Measurements from ENCODE around the gene CPNE6.
"Not testable (repeated sequence)": the region's sequence is repeated elsewhere in the genome, so short reads cannot be mapped to it uniquely, and the experiment has no call there.

CPNE6 gene

DNA sequence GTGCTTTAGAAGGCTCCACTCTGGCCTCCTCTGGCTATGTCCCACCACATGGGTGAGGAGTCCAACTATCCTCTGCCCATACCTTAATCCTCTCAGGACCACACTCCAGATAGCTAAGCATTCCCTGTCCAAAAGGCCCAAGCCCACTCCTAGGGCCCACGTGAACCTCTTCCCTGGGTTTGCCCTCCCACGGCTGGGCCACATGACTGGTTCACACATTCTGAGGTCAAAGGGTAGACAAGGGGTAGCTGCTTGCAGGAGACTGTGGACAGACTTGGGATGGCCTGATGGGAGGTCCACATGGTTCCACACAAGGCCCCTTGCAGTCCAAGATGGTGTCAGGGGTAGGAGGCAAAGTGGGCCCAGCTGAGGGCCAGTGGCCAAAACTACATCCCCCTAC lies 16.7 kb downstream of the CPNE6 start:
- DNase-seq, result no peak

DNA sequence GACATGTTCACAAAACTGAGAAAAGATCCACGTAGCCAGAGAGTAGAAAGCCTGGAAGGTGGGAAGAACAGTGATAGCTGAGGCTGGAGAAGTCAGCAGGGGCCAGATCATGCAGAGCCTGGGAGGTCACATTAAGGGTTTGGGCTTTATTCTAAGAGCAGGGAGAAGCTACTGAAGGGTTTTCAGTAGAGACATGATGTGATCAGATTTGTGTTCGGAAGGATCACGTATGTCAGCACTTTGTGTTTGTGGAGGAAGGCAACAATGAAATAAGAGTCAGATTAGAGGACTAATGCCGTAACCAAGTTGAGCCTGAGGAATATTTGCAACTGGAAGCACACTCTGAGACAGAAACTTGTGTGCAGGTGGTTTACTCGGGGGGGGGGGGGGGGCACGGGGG lies 18.5 kb downstream of the CPNE6 start:
- no peak for DNase-seq

DNA sequence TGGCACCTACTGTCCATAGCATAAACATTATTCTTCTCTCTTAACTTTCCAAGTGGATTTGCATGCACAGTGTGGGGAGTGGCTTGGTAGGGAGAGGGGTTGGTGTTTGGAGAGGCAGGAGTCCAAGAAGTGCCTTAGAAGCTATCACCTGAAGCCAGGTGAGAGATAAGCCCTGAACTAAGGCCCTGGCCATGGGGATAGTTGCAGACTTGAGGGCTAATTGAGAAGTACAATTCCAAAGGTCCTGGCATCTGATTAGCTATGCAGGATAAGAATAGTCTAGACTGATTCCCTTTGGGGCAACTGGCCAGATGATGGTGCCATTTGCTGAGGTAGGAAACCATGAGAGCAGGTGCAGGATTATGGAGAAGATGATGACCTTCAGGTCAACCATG lies 20.7 kb downstream of the CPNE6 start:
- DNase-seq, result no peak

DNA sequence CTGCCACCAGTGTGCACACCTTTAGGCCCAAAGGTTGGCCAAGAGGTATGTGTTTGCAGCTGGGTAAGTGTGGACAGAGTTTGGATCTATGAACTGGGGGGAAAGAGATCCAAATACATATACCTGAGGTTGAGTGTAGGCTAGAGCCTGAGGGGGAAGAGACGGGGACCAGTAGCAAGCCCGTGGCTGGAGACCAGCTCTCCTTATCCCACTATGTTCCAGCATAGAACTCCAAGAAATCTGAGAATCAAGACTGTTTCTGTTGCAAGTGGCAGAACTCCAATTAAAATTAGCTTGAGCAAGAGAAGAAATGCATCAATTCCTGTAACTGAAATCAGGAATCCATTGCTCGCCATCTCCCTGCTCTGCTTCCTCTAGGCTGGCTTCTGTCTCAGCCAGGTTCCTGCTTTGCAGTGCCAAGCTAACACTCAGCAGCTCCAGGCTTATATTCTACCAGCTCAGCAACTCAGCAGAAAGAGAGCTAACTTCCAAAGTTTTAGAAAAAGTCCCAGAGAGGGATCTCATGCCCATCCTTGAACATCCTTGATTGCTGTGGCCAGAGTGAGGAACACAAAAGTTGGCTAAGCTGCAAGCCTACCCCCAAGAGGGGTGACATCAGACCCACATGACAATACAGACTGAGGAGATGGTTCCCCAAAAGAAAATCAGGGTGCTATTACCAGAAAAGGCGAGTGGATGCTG lies 21.3 kb downstream of the CPNE6 start:
- DNase-seq, result no peak

DNA sequence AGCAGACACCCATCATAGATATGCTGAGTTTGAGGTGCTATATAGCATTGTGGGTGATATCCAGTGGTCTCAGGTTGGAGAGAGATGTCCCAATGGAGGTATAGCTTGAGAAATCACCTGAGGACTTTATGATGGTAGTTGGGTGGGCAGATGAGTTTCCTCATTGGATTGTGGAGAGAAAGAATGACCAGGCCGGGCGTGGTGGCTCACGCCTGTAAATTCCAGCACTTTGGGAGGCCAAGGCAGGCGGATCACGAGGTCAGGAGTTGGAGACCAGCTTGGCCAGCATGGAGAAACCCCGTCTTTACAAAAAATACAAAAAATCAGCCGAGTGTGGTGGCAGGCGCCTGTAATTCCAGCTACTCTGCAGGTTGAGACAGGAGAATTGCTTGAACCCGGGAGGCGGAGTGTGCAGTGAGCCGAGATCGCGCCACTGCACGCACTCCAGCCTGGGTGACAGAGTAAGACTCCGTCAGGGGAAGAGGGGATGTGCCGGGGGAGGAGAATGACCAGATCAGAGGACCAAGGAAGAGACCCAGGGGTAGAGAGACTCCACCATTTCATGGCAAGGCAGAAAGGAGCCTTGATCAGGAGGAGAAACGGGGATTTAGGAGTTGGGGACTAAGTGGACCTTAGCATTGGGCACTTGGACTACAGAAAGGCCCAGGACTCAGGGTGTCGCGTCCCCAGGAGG lies 22.0 kb downstream of the CPNE6 start:
- no peak for DNase-seq

DNA sequence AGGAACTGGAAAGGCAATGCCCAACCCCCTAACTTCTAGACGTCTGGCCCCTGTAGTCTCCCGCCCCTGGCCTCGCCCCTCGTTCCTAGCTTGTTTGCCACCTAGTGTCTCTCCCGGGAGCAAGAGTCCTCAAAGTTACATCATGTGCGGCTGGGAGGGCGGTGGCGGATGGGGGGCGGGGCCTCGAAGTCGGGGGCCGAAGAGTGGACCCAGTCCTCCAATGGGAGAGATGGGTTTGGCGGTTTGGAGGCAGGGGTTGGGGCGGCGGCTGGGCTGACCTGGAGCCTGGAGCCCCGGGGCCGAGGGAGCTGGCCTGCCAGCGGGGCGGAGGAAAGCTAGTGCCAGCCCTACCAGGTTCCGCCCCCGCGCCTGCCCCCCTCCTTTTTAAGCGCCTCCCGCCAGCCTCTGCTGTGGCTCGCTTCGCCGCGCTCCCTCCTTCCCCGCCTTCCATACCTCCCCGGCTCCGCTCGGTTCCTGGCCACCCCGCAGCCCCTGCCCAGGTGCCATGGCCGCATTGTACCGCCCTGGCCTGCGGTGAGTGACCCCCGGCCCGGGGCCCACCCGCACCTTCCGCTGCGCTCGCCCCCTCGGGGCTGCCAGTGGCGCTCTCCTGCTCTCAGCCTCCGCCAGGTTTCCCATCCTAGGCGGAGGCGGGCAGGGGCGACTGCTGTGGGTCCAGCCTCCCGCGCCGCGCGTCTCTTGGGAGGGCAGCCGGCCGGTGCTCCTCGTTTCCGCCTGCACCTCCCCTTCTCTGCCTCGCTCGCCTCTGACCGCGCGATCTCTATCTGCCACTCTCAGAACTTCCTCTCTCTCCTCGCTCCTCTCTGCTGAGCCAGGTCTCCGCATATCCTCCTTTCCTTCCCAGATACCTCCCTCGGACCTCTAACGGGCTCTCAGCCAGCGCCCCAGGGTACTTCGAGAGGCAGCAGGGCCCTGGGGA lies 22.8 kb downstream of the CPNE6 start, which contains the start of gene PCK2:
TSS of gene PCK2 (plus strand) at position 411 of the 940 bp plus-strand sequence. CDS start at position 506, 95 bp downstream.
- DNase-seq, result peak; percentile 74

DNA sequence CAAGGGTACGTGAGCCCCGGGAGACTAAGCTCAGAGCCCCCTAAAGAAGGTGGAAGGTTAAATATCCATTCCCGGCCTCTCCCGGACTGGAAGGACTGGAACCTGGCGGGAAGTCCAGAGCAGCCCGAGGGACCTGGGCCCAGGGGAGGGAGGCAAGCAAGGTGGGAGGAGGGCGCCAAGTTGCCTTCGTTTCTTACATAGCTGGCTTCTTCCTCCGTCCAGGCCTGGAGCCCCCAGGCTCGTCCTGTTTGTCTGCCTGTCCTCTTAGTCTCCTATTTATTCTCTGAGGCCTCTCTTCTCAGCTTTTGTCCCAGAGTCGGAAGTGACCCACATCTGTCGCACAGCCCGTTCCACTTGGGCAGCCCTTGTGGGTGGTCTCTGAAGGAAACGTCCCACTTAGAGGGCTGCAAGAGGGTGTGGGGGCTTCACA lies 23.5 kb downstream of the CPNE6 start:
- no peak for DNase-seq

DNA sequence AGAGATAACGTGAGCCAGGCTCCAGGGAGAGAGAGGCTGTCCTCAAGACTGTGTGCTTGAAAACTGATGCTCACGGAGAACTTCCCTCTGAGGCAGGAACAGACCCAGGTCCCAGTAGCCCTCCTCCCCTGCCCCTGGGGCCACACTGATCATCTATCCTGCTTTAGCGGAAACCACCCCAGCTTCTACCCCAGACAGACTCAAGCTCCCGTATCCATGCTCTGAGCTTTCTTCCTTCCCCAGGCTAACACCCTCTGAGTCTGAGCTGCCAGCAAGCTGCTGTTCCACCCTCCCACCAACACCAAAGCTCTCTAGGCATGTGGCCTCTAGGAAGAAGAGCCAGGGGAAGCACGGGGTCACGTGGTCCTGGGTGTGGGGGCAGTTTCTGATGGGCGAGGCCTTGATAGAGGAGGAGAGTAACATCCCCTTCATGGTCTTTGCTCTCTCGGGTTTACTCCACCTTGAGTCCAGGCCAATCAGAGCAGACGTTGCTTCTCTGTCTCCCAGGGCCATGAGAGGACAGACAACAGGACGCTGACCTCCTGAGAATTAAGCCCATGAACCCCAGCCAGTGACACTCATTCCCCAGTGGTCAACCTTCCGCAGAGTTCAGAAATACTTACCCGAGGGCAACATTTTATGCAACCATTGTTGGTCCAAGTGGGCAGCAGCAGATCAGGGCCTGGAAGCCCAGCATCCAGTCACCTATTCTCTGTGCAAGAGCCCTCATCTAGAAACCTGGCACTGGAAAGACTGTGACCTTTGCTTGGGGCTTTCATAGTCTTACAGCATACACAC lies 24.1 kb downstream of the CPNE6 start:
- no peak for DNase-seq

DNA sequence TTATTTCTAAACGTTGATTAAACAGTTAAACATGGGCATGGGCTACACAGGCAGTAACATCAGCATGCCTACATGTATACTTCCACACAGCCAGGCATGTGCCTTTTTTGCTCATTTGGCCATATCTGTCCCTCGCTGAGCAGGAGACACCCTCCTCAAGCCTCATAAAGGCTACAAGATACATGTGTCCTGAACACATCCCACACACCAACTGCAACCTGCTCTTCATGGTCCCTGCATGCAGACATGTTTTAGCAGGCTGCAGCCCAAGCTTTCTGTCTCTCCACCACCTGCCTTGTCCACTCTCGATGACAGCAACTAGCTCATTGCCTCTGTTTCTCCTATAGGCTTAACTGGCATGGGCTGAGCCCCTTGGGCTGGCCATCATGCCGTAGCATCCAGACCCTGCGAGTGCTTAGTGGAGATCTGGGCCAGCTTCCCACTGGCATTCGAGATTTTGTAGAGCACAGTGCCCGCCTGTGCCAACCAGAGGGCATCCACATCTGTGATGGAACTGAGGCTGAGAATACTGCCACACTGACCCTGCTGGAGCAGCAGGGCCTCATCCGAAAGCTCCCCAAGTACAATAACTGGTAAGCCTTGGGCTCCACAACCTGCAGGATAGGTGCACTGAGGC lies 25.3 kb downstream of the CPNE6 start:
- DNase-seq, result no peak

DNA sequence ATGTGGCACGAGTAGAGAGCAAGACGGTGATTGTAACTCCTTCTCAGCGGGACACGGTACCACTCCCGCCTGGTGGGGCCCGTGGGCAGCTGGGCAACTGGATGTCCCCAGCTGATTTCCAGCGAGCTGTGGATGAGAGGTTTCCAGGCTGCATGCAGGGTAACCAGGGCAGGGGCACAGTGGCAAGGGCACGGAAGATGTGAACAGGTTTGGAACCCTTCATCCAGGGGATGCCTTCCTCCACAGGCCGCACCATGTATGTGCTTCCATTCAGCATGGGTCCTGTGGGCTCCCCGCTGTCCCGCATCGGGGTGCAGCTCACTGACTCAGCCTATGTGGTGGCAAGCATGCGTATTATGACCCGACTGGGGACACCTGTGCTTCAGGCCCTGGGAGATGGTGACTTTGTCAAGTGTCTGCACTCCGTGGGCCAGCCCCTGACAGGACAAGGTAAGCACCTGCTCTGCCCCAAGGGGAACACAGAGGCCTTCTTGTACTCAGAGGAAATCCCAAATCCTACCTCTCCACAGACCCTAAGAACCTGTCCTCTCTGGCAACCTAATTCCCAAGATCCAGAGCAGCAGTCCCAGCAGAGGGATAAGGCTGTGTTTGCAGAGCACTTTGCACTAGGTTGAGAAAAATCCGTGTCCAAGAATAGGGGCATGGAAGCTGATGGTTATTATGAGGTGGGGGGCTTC lies 27.0 kb downstream of the CPNE6 start:
- no peak for DNase-seq

DNA sequence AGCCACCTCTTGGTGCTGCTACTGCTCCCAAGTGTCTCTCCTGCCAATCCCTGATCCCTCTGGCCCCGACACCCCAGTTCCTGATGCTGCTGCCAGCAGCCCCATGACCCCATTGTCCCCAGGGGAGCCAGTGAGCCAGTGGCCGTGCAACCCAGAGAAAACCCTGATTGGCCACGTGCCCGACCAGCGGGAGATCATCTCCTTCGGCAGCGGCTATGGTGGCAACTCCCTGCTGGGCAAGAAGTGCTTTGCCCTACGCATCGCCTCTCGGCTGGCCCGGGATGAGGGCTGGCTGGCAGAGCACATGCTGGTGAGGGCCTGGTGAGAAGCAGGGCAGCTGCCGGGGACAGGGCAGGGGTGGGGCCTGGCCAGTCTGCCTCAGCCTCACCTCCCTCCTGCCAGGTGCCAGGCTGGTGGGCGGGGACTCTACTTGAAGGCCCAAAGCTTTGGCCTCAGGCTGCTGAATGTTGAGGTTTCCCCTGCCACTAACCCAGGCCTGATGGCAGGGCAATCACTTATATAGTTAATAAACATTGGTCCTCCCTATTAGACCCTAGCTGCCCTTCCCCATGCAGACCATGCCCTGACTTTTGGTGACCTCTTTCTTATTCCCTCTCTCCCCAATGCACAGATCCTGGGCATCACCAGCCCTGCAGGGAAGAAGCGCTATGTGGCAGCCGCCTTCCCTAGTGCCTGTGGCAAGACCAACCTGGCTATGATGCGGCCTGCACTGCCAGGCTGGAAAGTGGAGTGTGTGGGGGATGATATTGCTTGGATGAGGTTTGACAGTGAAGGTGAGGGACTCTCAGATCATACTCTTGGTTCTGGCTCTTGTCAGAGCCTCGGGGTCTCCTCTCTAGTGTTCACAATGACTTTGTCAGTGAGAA lies 27.8 kb downstream of the CPNE6 start:
- DNase-seq, result peak; percentile 37

DNA sequence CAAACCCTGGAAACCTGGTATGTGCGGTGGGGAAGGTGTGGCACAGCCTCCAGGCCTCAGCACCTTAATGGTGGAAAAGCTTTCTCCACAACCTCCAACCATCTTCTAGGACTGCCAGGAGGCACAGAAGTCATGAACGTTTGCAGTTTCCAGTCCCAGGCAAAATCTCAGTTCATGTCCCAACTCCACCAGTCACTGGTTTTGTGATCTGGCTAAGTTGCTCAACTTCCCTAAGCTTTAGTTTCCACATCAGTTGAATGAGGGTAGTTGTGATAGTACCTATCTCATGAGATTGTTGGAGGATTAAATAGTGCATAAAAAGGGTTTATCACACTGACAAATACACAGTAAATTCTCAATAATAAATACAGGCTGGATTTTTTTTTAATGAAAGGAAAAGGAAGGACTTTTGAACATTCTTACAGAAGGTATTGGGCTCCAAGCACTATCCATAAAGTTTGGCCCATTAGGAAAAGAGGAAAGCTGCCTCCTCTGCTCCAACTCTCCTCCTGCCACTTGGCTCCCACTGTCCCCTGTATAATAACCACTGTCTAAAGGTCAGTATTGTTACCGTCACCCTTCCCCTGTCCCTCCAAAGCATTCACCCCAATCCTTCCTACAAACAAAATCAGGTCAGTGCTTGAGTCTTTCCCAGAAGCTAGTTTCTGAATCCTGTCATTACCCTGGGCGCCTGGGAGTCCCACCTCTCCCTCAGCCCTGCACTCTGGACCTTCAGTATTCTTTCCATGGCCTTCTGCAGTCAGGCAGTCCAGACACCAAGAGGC lies 29.0 kb downstream of the CPNE6 start:
- no peak for DNase-seq

DNA sequence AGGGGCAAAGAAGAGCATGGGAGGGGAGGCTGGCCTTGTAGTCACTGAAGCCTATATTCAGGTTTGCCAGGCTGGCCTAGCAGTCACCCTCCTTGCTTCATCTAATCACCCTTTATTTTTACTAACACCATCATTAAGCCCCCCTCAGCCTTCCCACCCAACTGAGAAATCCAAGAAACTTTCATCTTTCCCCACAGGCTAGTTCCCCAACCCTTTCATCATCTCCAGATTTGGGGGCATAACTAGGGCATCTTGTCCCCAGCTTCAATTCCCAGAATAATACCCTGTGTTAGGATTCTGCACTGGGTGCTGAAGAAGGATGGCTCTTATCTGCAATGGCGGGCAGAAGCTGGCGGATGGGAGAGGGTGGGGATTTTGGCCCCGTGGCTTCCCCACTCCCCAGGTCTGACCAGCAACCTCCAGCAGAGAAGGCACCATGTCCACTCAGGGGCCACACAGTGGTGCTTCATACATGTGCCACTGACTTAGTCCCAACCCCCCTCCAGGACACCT lies 29.7 kb downstream of the CPNE6 start:
- no peak for DNase-seq

DNA sequence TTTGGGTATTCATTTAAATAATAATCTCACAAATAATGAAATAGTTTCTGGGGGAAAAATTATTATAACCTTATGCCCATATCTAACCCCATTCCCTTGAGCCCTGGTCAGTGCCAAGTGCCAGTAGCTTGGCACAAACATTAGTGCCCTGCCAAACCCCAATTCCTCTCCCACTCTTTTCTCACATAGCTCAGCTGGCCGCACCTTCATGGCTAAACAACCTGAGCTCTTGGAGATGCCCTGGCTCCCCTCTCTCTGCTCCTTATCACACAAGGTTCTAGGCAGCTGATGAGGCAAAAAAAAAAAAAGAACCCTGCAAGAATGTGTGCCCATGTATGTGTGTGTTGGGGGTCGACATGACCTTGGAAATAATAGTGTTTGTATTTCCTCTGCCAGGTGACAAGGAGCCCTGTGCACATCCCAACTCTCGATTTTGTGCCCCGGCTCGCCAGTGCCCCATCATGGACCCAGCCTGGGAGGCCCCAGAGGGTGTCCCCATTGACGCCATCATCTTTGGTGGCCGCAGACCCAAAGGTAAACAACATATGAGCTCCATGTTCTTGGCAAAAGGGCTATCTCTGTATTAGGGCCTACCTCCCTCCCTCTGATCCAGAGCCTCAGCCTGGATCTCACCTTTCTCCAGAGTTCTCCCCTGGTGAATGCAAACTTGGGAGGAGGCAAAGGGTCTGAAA lies 31.1 kb downstream of the CPNE6 start:
- DNase-seq, result no peak

DNA sequence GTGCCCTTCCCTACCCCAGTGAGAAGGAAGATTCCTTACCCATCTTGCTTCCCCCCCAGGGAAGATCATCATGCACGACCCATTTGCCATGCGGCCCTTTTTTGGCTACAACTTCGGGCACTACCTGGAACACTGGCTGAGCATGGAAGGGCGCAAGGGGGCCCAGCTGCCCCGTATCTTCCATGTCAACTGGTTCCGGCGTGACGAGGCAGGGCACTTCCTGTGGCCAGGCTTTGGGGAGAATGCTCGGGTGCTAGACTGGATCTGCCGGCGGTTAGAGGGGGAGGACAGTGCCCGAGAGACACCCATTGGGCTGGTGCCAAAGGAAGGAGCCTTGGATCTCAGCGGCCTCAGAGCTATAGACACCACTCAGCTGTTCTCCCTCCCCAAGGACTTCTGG lies 32.1 kb downstream of the CPNE6 start:
- DNase-seq, result no peak

DNA sequence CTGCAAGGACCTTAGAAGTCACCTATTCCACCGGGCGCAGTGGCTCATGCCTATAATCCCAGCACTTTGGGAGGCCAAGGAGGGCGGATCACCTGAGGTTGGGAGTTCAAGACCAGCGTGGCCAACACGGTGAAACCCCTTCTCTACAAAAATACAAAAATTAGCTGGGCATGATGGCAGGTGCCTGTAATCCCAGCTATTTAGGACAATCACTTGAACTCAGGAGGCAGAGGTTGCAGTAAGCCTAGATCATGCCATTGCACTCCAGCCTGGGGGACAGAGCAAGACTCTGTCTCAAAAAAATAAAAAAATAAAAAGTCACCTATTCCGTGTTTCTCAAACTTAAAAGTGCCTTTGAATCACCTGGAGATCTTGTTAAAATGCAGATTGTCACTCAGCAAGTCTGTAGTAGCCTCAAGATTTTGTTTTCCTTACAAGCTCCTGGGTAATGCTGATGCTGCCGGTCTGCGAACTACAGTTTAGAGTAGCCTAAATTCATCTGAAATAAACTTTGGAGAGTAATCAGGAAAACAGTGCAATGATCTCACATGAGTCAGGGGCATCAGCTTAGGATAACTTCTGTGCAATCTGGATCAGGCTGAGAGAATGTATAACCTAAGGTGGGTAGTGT lies 34.4 kb downstream of the CPNE6 start:
- not testable (repeated sequence) for DNase-seq

DNA sequence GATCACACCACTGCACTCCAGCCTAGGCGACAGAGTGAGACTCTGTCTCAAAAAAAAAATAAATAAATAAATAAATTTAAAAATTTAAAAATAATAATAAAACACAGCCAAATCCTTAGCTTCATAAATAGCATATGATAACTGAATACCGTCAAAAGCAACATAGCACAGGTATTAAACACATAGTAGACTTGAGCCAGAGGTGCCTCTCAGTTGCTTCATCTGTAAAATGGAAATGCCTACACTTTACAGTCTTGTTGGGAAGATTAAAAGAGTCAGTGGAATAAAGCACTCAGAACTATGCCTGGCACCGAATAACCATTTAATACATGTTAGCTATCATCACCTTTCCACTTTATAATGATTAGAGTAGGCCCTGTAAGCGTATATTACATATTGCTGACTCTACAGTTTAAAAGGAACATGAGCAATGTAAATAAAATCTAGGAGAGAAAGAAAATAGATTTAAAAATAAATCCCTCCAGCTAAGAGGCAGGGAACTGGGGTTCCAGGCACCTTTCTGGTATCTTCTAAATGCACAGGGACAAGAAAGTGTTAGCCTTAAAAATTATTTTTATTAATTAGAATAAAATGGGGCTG lies 35.4 kb downstream of the CPNE6 start:
- DNase-seq, result no peak

Data from COR-L47 (cell line).